SK-N-SH (cell line): ENCODE results near the gene MARCHF11. TPM values are rescaled to one million over a fixed set of nuclear protein-coding genes. Genes with fewer than 3 reads are reported as not detected.

ENCODE experiments used
- CTCF ChIA-PET: fragments of 300-600, 350-600 bp; formaldehyde crosslinking; extraction: SDS; loops from one replicate; lab custom pipeline; 2021; lab: Yijun Ruan, JAX
- POLR2A ChIA-PET: fragments of 350-600 bp; sonication (Branson Sonifier 250); formaldehyde crosslinking; extraction: SDS; loops from one replicate; lab custom pipeline; 2020; ENCODE audit warnings: antibody characterized with exemption, inconsistent platforms; lab: Yijun Ruan, JAX
- DNase-seq: peaks from one replicate; pipeline ENCODE4 v3.0.0; 2012
- H2AFZ ChIP-seq: fragments of 200-600 bp; sonication (generic); 2 replicates; pipeline ENCODE4 v1.8.1; 2016; ENCODE audit warnings: antibody characterized with exemption, mild to moderate bottlenecking, low read depth
- H3F3A ChIP-seq: fragments of 200-600 bp; sonication (generic); replicated peaks from 2 replicates; pipeline ENCODE3; 2016; ENCODE audit warnings: antibody characterized with exemption, mild to moderate bottlenecking; ENCODE audit not compliant: insufficient read depth
- H3K27ac ChIP-seq, 2 experiments: fragments of 200-500 bp in 1 of 2; fragments of 200-600 bp in 1 of 2; sonication (Bioruptor generic) in 1 of 2; sonication (generic), shearing (Covaris generic) in 1 of 2; 2 replicates each; pipeline versions ENCODE4 v1.5.1 to v1.6.1; 2014 to 2016; ENCODE audit warnings: low read depth in 2 of 2, inconsistent platforms in 1 of 2, low read length in 1 of 2, mild to moderate bottlenecking in 1 of 2, mixed read lengths in 1 of 2
- H3K27me3 ChIP-seq: fragments of 200-600 bp; sonication (generic), shearing (Covaris generic); 2 replicates; pipeline ENCODE4 v1.6.1; 2016; ENCODE audit warnings: mixed run types; ENCODE audit not compliant: insufficient read depth
- H3K36me3 ChIP-seq, 2 experiments: fragments of 200-500 bp in 1 of 2; fragments of 200-600 bp in 1 of 2; sonication (Bioruptor generic) in 1 of 2; sonication (generic) in 1 of 2; replicated peaks in 1 of 2; 2 replicates each; pipeline versions ENCODE3 to v1.5.1; 2014 to 2016; ENCODE audit warnings: low read length in 1 of 2, mild to moderate bottlenecking in 1 of 2; ENCODE audit not compliant: insufficient read depth in 2 of 2, control insufficient read depth in 1 of 2
- H3K4me1 ChIP-seq, 2 experiments: fragments of 200-500 bp in 1 of 2; fragments of 200-600 bp in 1 of 2; sonication (Bioruptor generic) in 1 of 2; sonication (generic), shearing (Covaris generic) in 1 of 2; 2 replicates each; pipeline versions ENCODE4 v1.5.1 to v1.6.1; 2014 to 2016; ENCODE audit warnings: low read depth in 1 of 2, low read length in 1 of 2, mixed run types in 1 of 2; ENCODE audit not compliant: insufficient read depth in 2 of 2, control insufficient read depth in 1 of 2
- H3K4me2 ChIP-seq: fragments of 200-600 bp; sonication (generic), shearing (Covaris generic); 2 replicates; pipeline ENCODE4 v1.6.1; 2017; ENCODE audit warnings: mixed run types
- H3K4me3 ChIP-seq, 2 experiments: fragments of 200-500 bp in 1 of 2; fragments of 200-600 bp in 1 of 2; sonication (Bioruptor generic) in 1 of 2; sonication (generic), shearing (Covaris generic) in 1 of 2; 2 replicates each; pipeline versions ENCODE4 v1.5.1 to v1.8.1; 2014 to 2016; ENCODE audit warnings: low read depth in 2 of 2, inconsistent platforms in 1 of 2, low read length in 1 of 2, mild to moderate bottlenecking in 1 of 2, mixed read lengths in 1 of 2, moderate library complexity in 1 of 2
- H3K79me2 ChIP-seq: fragments of 200-600 bp; sonication (generic); 2 replicates; pipeline ENCODE4 v1.8.1; 2017; ENCODE audit warnings: mild to moderate bottlenecking; ENCODE audit not compliant: insufficient read depth
- H3K9ac ChIP-seq: fragments of 200-600 bp; sonication (generic); 2 replicates; pipeline ENCODE4 v1.6.1; 2017; ENCODE audit warnings: mixed run types
- H3K9me2 ChIP-seq: fragments of 200-600 bp; sonication (generic); 2 replicates; pipeline ENCODE4 v1.6.1; 2017; ENCODE audit warnings: mixed run types
- H3K9me3 ChIP-seq: fragments of 200-600 bp; sonication (generic); 2 replicates; pipeline ENCODE4 v1.6.1; 2017; ENCODE audit warnings: mixed run types, mild to moderate bottlenecking, moderate library complexity
- H4K20me1 ChIP-seq: fragments of 200-600 bp; sonication (generic); 2 replicates; pipeline ENCODE4 v1.6.1; 2017; ENCODE audit warnings: mild to moderate bottlenecking, mixed run types; ENCODE audit not compliant: insufficient read depth
- CHD2 ChIP-seq: fragments of 150-350 bp; IDR thresholded peaks from 2 replicates; pipeline ENCODE4 v1.6.1; 2018; ENCODE audit warnings: low read length; ENCODE audit not compliant: partially characterized antibody
- ELF1 ChIP-seq: IDR thresholded peaks from 2 replicates; pipeline ENCODE4 v1.4.0; 2012
- EP300 ChIP-seq, 2 experiments: IDR thresholded peaks; 2 replicates each; pipeline versions ENCODE4 v1.4.0 to v1.6.1; 2012; ENCODE audit warnings: borderline replicate concordance in 1 of 2, low read depth in 1 of 2, low read length in 1 of 2
- EZH2phosphoT487 ChIP-seq: fragments of 200-600 bp; sonication (generic); IDR thresholded peaks from 2 replicates; pipeline ENCODE4 v1.6.1; 2017; ENCODE audit warnings: low read depth, mixed run types, mild to moderate bottlenecking, antibody characterized with exemption, moderate library complexity, borderline replicate concordance
- FOSL2 ChIP-seq: IDR thresholded peaks from 2 replicates; pipeline ENCODE4 v1.4.0; 2012; ENCODE audit warnings: low read depth, mild to moderate bottlenecking, moderate library complexity, borderline replicate concordance
- FOXJ3 ChIP-seq: sonication (generic); formaldehyde crosslinking; IDR thresholded peaks from 2 replicates; pipeline ENCODE4 v1.5.1; 2020; ENCODE audit warnings: mild to moderate bottlenecking, missing genetic modification reagents
- MEF2A ChIP-seq: IDR thresholded peaks from 2 replicates; pipeline ENCODE4 v1.4.0; 2012; ENCODE audit warnings: low read depth, borderline replicate concordance
- RFX5 ChIP-seq: IDR thresholded peaks from 2 replicates; pipeline ENCODE4 v1.6.1; 2012; ENCODE audit warnings: mild to moderate bottlenecking, improper control_type of control experiment, low read length
- YY1 ChIP-seq: IDR thresholded peaks from 2 replicates; pipeline ENCODE4 v1.4.0; 2012; ENCODE audit warnings: low read depth, mild to moderate bottlenecking
- WGBS: methylation state at CpG from one replicate; pipeline ENCODE4 v1.1.6; 2017; ENCODE audit warnings: low lambda C conversion rate; 5-methylcytosine and 5-hydroxymethylcytosine counted together
- polyA plus RNA-seq, 3 experiments: library from polyadenylated mRNA; depleted of rRNA; stranded (reverse); fragments of >200 nt; gene quantifications; 2 replicates each; pipeline ENCODE4 v1.2.3, GENCODE V29; 2012
- TF ChIP-seq, protein P1 (sequence below): IDR thresholded peaks from 2 replicates; pipeline ENCODE4 v1.4.0; 2012; ENCODE audit warnings: low read depth
- TF ChIP-seq, protein P2 (sequence below): IDR thresholded peaks from 2 replicates; pipeline ENCODE4 v1.6.1; 2012; ENCODE audit warnings: mild to moderate bottlenecking, low read depth, low read length, moderate library complexity
- TF ChIP-seq, protein P3 (sequence below): IDR thresholded peaks from 2 replicates; pipeline ENCODE4 v1.4.0; 2012; ENCODE audit warnings: low read depth, borderline replicate concordance

Gene MARCHF11
- polyA plus RNA-seq, 1 of the 3 experiments (the other 2 are of a cell fraction) = 1.7 TPM

DNA sequence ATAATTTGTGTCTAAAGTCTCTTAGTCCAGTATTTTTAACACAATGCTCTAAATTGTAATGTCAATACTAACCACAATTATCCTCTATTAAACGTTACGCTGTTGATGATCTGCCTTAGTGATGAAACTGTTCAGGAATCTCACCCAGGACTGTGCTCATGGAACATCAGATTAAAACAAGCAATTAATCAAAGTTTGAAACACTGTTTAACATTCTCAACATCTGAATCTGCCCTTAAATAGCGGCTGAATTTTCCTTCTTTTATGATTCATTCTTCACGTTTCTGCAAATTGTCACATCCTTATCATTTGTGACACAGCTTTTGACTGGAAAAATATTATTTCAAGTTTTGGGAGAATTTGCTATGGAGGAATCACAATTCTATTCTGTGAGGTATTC, 113.8 kb downstream of the MARCHF11 start:
- Histone ChIP-seq H3K27me3 (no peaks in the 10 kb centered on the region), H3K79me2 (no peaks in the 10 kb centered on the region), H4K20me1 (no peaks in the 10 kb centered on the region), H2AFZ (no peak overlapping the region), H3K9me3 (no peaks in the 10 kb centered on the region), H3K36me3 (peaks cover 0 to 9% of the 10 kb centered on the region in 2 experiments), H3F3A (no peaks in the 10 kb centered on the region), H3K4me3 (no peak overlapping the region), H3K27ac (no peak overlapping the region), H3K9me2 (no peaks in the 10 kb centered on the region), H3K4me1 (peaks cover 0 to 12% of the 10 kb centered on the region in 2 experiments; a peak in 2 of 4 replicates), H3K4me2 (no peak overlapping the region), H3K9ac (no peak overlapping the region)
- 8% methylated on average over 4 of the region's 4 CpGs for WGBS
- DNase-seq = no peak
- CTCF ChIA-PET = interaction anchor here (1.2 kb wide), 1 partner anchor 953 kb away, joined by 3 read pairs; no protein-coding TSS in a partner anchor
- TF ChIP-seq RFX5 = no peak
- TF ChIP-seq, protein P1, sequence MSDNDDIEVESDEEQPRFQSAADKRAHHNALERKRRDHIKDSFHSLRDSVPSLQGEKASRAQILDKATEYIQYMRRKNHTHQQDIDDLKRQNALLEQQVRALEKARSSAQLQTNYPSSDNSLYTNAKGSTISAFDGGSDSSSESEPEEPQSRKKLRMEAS = no peak
- no peak for TF ChIP-seq FOXJ3 (CRISPR knock-in tag)
- no peak for TF ChIP-seq EP300 (IDR thresholded peaks at IDR 0.05; ENCODE audit: borderline replicate concordance in 1 of 2, low read depth in 1 of 2, low read length in 1 of 2)
- TF ChIP-seq, protein P2, sequence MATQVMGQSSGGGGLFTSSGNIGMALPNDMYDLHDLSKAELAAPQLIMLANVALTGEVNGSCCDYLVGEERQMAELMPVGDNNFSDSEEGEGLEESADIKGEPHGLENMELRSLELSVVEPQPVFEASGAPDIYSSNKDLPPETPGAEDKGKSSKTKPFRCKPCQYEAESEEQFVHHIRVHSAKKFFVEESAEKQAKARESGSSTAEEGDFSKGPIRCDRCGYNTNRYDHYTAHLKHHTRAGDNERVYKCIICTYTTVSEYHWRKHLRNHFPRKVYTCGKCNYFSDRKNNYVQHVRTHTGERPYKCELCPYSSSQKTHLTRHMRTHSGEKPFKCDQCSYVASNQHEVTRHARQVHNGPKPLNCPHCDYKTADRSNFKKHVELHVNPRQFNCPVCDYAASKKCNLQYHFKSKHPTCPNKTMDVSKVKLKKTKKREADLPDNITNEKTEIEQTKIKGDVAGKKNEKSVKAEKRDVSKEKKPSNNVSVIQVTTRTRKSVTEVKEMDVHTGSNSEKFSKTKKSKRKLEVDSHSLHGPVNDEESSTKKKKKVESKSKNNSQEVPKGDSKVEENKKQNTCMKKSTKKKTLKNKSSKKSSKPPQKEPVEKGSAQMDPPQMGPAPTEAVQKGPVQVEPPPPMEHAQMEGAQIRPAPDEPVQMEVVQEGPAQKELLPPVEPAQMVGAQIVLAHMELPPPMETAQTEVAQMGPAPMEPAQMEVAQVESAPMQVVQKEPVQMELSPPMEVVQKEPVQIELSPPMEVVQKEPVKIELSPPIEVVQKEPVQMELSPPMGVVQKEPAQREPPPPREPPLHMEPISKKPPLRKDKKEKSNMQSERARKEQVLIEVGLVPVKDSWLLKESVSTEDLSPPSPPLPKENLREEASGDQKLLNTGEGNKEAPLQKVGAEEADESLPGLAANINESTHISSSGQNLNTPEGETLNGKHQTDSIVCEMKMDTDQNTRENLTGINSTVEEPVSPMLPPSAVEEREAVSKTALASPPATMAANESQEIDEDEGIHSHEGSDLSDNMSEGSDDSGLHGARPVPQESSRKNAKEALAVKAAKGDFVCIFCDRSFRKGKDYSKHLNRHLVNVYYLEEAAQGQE = no peak
- TF ChIP-seq, protein P3, sequence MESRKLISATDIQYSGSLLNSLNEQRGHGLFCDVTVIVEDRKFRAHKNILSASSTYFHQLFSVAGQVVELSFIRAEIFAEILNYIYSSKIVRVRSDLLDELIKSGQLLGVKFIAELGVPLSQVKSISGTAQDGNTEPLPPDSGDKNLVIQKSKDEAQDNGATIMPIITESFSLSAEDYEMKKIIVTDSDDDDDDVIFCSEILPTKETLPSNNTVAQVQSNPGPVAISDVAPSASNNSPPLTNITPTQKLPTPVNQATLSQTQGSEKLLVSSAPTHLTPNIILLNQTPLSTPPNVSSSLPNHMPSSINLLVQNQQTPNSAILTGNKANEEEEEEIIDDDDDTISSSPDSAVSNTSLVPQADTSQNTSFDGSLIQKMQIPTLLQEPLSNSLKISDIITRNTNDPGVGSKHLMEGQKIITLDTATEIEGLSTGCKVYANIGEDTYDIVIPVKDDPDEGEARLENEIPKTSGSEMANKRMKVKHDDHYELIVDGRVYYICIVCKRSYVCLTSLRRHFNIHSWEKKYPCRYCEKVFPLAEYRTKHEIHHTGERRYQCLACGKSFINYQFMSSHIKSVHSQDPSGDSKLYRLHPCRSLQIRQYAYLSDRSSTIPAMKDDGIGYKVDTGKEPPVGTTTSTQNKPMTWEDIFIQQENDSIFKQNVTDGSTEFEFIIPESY = no peak
- TF ChIP-seq ELF1 = no peak
- TF ChIP-seq EZH2phosphoT487 = no peak
- no peak for TF ChIP-seq YY1
- TF ChIP-seq MEF2A = no peak
- no peak for TF ChIP-seq CHD2
- no peak for TF ChIP-seq FOSL2
- POLR2A ChIA-PET = no interaction called here
